OCI-LY1 (cell line): ENCODE results near the gene PRMT2.

Source experiments
- H2AFZ ChIP-seq: fragments of 200-600 bp; sonication (generic), shearing (Covaris generic); 2 replicates; pipeline ENCODE4 v1.6.0; 2014; ENCODE audit warnings: antibody characterized with exemption, mild to moderate bottlenecking, low read length
- H3F3A ChIP-seq: fragments of 200-600 bp; sonication (generic), shearing (Covaris generic); 2 replicates; pipeline ENCODE4 v1.6.0; 2014; ENCODE audit warnings: mild to moderate bottlenecking, antibody characterized with exemption, low read length, moderate library complexity; ENCODE audit not compliant: insufficient read depth
- H3K27ac ChIP-seq: fragments of 200-600 bp; sonication (generic); 2 replicates; pipeline ENCODE4 v1.5.1; 2014; ENCODE audit warnings: low read length, mixed run types, mild to moderate bottlenecking, low read depth; ENCODE audit not compliant: poor library complexity, severe bottlenecking
- H3K27me3 ChIP-seq: fragments of 200-600 bp; sonication (generic); 2 replicates; pipeline ENCODE4 v1.6.0; 2014; ENCODE audit warnings: antibody characterized with exemption, mild to moderate bottlenecking, low read length, moderate library complexity; ENCODE audit not compliant: insufficient read depth
- H3K36me3 ChIP-seq: fragments of 200-600 bp; sonication (generic); 2 replicates; pipeline ENCODE4 v1.6.1; 2014; ENCODE audit warnings: mild to moderate bottlenecking, antibody characterized with exemption, low read length, moderate library complexity, mixed read lengths; ENCODE audit not compliant: insufficient read depth
- H3K4me1 ChIP-seq: fragments of 200-600 bp; sonication (generic); 2 replicates; pipeline ENCODE4 v1.5.1; 2014; ENCODE audit warnings: mild to moderate bottlenecking, low read length, moderate library complexity; ENCODE audit not compliant: insufficient read depth, severe bottlenecking
- H3K4me2 ChIP-seq: fragments of 200-600 bp; sonication (generic), shearing (Covaris generic); 2 replicates; pipeline ENCODE4 v1.6.1; 2014; ENCODE audit warnings: low read length
- H3K4me3 ChIP-seq: fragments of 200-600 bp; sonication (generic); 2 replicates; pipeline ENCODE4 v1.5.1; 2014; ENCODE audit warnings: low read length, low read depth, mild to moderate bottlenecking, mixed read lengths; ENCODE audit not compliant: poor library complexity, severe bottlenecking
- H3K79me2 ChIP-seq: fragments of 200-600 bp; shearing (Covaris generic); 2 replicates; pipeline ENCODE4 v1.6.1; 2016; ENCODE audit warnings: mixed run types, low read length, mixed read lengths; ENCODE audit not compliant: insufficient read depth
- H3K9ac ChIP-seq: fragments of 200-600 bp; sonication (generic), shearing (Covaris generic); 2 replicates; pipeline ENCODE4 v1.6.1; 2014; ENCODE audit warnings: mild to moderate bottlenecking, low read length, mixed read lengths
- H3K9me2 ChIP-seq: fragments of 200-600 bp; sonication (generic), shearing (Covaris generic); 2 replicates; pipeline ENCODE4 v1.6.1; 2014; ENCODE audit warnings: low read depth, mild to moderate bottlenecking, low read length, mixed read lengths
- H3K9me3 ChIP-seq: fragments of 200-600 bp; shearing (Covaris generic); 2 replicates; pipeline ENCODE4 v1.6.1; 2014; ENCODE audit warnings: low read length, mixed read lengths
- H4K20me1 ChIP-seq: fragments of 200-600 bp; sonication (generic), shearing (Covaris generic); 2 replicates; pipeline ENCODE4 v1.6.0; 2016; ENCODE audit warnings: mild to moderate bottlenecking, low read length; ENCODE audit not compliant: insufficient read depth
- CTCF ChIP-seq: fragments of 200-600 bp; sonication (generic), shearing (Covaris generic); IDR thresholded peaks from 2 replicates; pipeline ENCODE4 v1.5.1; 2017; ENCODE audit warnings: mild to moderate bottlenecking, antibody characterized with exemption, low read length, moderate library complexity, mixed read lengths
- EZH2 ChIP-seq: fragments of 200-600 bp; sonication (generic), shearing (Covaris generic); IDR thresholded peaks from 2 replicates; pipeline ENCODE4 v1.8.0; 2017; ENCODE audit warnings: borderline replicate concordance, mixed run types, mild to moderate bottlenecking, antibody characterized with exemption, low read length, moderate library complexity, mixed read lengths

The PRMT2 gene

GRCh38 chr21:46637952-46638746 lies 2.7 kb downstream of the PRMT2 start:
- Histone ChIP-seq H3K27ac (peak overlapping the region; percentile 15), H2AFZ (no peak overlapping the region), H3F3A (peaks cover 4% of the 10 kb centered on the region; the same call in 1 of the 2 replicates), H3K27me3 (no peaks in the 10 kb centered on the region), H3K9me2 (no peaks in the 10 kb centered on the region), H3K4me1 (peaks cover 37% of the 10 kb centered on the region), H3K36me3 (0 out of 2 replicates have a peak, but pooled peaks cover 7% of the 10 kb centered on the region), H3K9ac (no peak overlapping the region; the same call in 1 of the 2 replicates), H3K4me2 (peak overlapping the region; percentile 29; the same call in 1 of the 2 replicates), H3K79me2 (no peaks in the 10 kb centered on the region), H3K4me3 (no peak overlapping the region), H4K20me1 (no peaks in the 10 kb centered on the region), H3K9me3 (no peaks in the 10 kb centered on the region)
- no peak for TF ChIP-seq CTCF
- TF ChIP-seq EZH2 = no peak

- no peak overlapping the region for H3K4me2 ChIP-seq
- no peaks in the 10 kb centered on the region for H3K9me2 ChIP-seq
- H2AFZ ChIP-seq = no peak overlapping the region
- no peaks in the 10 kb centered on the region for H3K27me3 ChIP-seq
- no peaks in the 10 kb centered on the region for H4K20me1 ChIP-seq
- H3K4me3 ChIP-seq = no peak overlapping the region
- no peaks in the 10 kb centered on the region for H3K79me2 ChIP-seq
- H3K9me3 ChIP-seq = no peaks in the 10 kb centered on the region
- H3K4me1 ChIP-seq = peaks cover 33% of the 10 kb centered on the region
- peaks cover 4% of the 10 kb centered on the region; the same call in 1 of the 2 replicates for H3F3A ChIP-seq
- H3K36me3 ChIP-seq = peaks cover 21% of the 10 kb centered on the region; the same call in 1 of the 2 replicates
- TF ChIP-seq EZH2 = no peak
- peak; percentile 27; the same call in 1 of the 2 replicates for TF ChIP-seq CTCF
- no peak overlapping the region for H3K9ac ChIP-seq
- no peak overlapping the region for H3K27ac ChIP-seq
Measured at GRCh38 chr21:46639489-46640386, 4.3 kb downstream of the PRMT2 start.

- Histone ChIP-seq H3K4me3 (no peak overlapping the region), H3K36me3 (peaks cover 31% of the 10 kb centered on the region; the same call in 1 of the 2 replicates)
- TF ChIP-seq EZH2 (no peak), CTCF (no peak)
Measured at GRCh38 chr21:46641656-46642055, 6.2 kb downstream of the PRMT2 start.

More at GRCh38 chr21:46641656-46642055, 6.2 kb downstream of the PRMT2 start:
- no peaks in the 10 kb centered on the region for H3K9me2 ChIP-seq
- no peaks in the 10 kb centered on the region for H4K20me1 ChIP-seq
- no peak overlapping the region for H3K9ac ChIP-seq
- peaks cover 4% of the 10 kb centered on the region; the same call in 1 of the 2 replicates for H3F3A ChIP-seq
- no peaks in the 10 kb centered on the region for H3K9me3 ChIP-seq
- no peak overlapping the region for H3K4me2 ChIP-seq
- H3K79me2 ChIP-seq = no peaks in the 10 kb centered on the region
- H3K27me3 ChIP-seq = no peaks in the 10 kb centered on the region
- H2AFZ ChIP-seq = no peak overlapping the region
- H3K27ac ChIP-seq = no peak overlapping the region
- H3K4me1 ChIP-seq = peaks cover 20% of the 10 kb centered on the region
